ENCODE results near the gene PIGK.

- TF ChIP-seq POLR2A (IDR thresholded peaks at IDR 0.05) (no peak), CTCF (IDR thresholded peaks at IDR 0.05) (no peak)
Observed at GRCh38 chr1:77200806-77201205, 18.4 kb downstream of the PIGK start.

Measured in heart left ventricle (tissue), 13 donors.